HG03469 (cell line): Measurements from ENCODE around the gene ZNF441.
"Not testable (repeated sequence)": the region's sequence is repeated elsewhere in the genome, so short reads cannot be mapped to it uniquely, and the experiment has no call there.

Experiments
- ATAC-seq: cut with Tn5 transposase; IDR thresholded peaks from one replicate; pipeline ENCODE4 v1.9.1; 2021; ENCODE audit warnings: mild to moderate bottlenecking, moderate library complexity, moderate number of reproducible peaks; ENCODE audit not compliant: unreplicated experiment

ZNF441 gene

GRCh38 chr19:11776669-11777068 is 9.9 kb downstream of the ZNF441 start:
- ATAC-seq, result not testable (repeated sequence)

- ATAC-seq, result no peak
Observed at GRCh38 chr19:11780431-11781020, 13.7 kb downstream of the ZNF441 start.

- no peak for ATAC-seq
Observed at GRCh38 chr19:11781295-11782057, 14.7 kb downstream of the ZNF441 start.

GRCh38 chr19:11783767-11784166 is 17.0 kb downstream of the ZNF441 start:
- no peak for ATAC-seq

- no peak for ATAC-seq
Observed at GRCh38 chr19:11784356-11784755, 17.6 kb downstream of the ZNF441 start.

GRCh38 chr19:11787536-11787935 is 20.7 kb downstream of the ZNF441 start:
- ATAC-seq, result no peak

GRCh38 chr19:11792942-11793341 is 26.1 kb downstream of the ZNF441 start:
- ATAC-seq, result no peak

- ATAC-seq, result no peak
Observed at GRCh38 chr19:11797491-11797890, 30.7 kb downstream of the ZNF441 start.

GRCh38 chr19:11798391-11799330 is 31.9 kb downstream of the ZNF441 start, which contains the start of gene ZNF491:
Gene ZNF491, plus strand, starts transcription at chr19:11798523. Its CDS starts 7,431 bp downstream, at chr19:11805954.
- peak; percentile 84 for ATAC-seq

- ATAC-seq, result no peak
Observed at GRCh38 chr19:11806354-11807098, 39.7 kb downstream of the ZNF441 start.

- ATAC-seq, result no peak
Observed at GRCh38 chr19:11807099-11807380, 40.2 kb downstream of the ZNF441 start.

GRCh38 chr19:11813703-11814028 is 46.9 kb downstream of the ZNF441 start:
- no peak for ATAC-seq

- ATAC-seq, result peak; percentile 84
Observed at GRCh38 chr19:11814029-11814699, 47.4 kb downstream of the ZNF441 start, which contains the start of gene ZNF440. Gene ZNF440, plus strand, starts transcription at chr19:11814273. Its CDS starts 175 bp downstream, at chr19:11814448.

- no peak for ATAC-seq
Observed at GRCh38 chr19:11814700-11815035, 47.9 kb downstream of the ZNF441 start.

- ATAC-seq, result no peak
Observed at GRCh38 chr19:11821474-11822109, 54.8 kb downstream of the ZNF441 start.

- ATAC-seq, result not testable (repeated sequence)
Observed at GRCh38 chr19:11828957-11829876, 62.4 kb downstream of the ZNF441 start.

GRCh38 chr19:11832253-11832912 is 65.6 kb downstream of the ZNF441 start:
- ATAC-seq, result no peak

GRCh38 chr19:11833541-11833940 is 66.7 kb downstream of the ZNF441 start:
- ATAC-seq, result no peak
